Trophoblast cell (in vitro differentiated cells and primary cell): ENCODE measurements around the gene NCL.

Experiments used
- DNase-seq, 2 donors: peaks; one replicate each; pipeline ENCODE4 v3.0.0-alpha.2; 2016
- H2AFZ ChIP-seq: 2 replicates; pipeline ENCODE4 v1.6.1; 2013; ENCODE audit warnings: low read length, moderate library complexity, mild to moderate bottlenecking; ENCODE audit not compliant: insufficient read depth, poor library complexity
- H2AK5ac ChIP-seq: 2 replicates; pipeline ENCODE4 v1.6.1; 2013; ENCODE audit warnings: mild to moderate bottlenecking, low read length
- H2BK120ac ChIP-seq: 2 replicates; pipeline ENCODE4 v1.6.1; 2013; ENCODE audit warnings: low read length, mild to moderate bottlenecking, moderate library complexity; ENCODE audit not compliant: insufficient read depth, poor library complexity
- H2BK12ac ChIP-seq: 2 replicates; pipeline ENCODE4 v1.6.1; 2013; ENCODE audit warnings: mild to moderate bottlenecking, low read length, moderate library complexity
- H2BK5ac ChIP-seq: 2 replicates; pipeline ENCODE4 v1.6.1; 2013; ENCODE audit warnings: low read length, low read depth, moderate library complexity, mild to moderate bottlenecking; ENCODE audit not compliant: poor library complexity
- H3K14ac ChIP-seq: 2 replicates; pipeline ENCODE4 v1.6.1; 2013; ENCODE audit warnings: mild to moderate bottlenecking, low read length
- H3K18ac ChIP-seq: 2 replicates; pipeline ENCODE4 v1.6.1; 2013; ENCODE audit warnings: mild to moderate bottlenecking, low read length
- H3K23ac ChIP-seq: 2 replicates; pipeline ENCODE4 v1.6.1; 2013; ENCODE audit warnings: low read length
- H3K27ac ChIP-seq: 2 replicates; pipeline ENCODE4 v1.5.1; 2013; ENCODE audit warnings: low read depth, mild to moderate bottlenecking, inconsistent platforms, low read length, moderate library complexity
- H3K27me3 ChIP-seq: 2 replicates; pipeline ENCODE4 v1.6.1; 2013; ENCODE audit warnings: inconsistent platforms, mild to moderate bottlenecking, low read length, moderate library complexity; ENCODE audit not compliant: insufficient read depth
- H3K36me3 ChIP-seq, 2 experiments: 1 replicate in 1 of 2; 2 replicates in 1 of 2; pipeline ENCODE4 v1.6.1; 2013; ENCODE audit warnings: low read length in 2 of 2, mild to moderate bottlenecking in 2 of 2, moderate library complexity in 1 of 2; ENCODE audit not compliant: insufficient read depth in 2 of 2, control insufficient read depth in 1 of 2
- H3K4ac ChIP-seq: 2 replicates; pipeline ENCODE4 v1.6.1; 2013; ENCODE audit warnings: low read depth, mild to moderate bottlenecking, low read length, moderate library complexity
- H3K4me1 ChIP-seq, 2 experiments: 1 replicate in 1 of 2; 2 replicates in 1 of 2; pipeline ENCODE4 v1.6.1; 2013; ENCODE audit warnings: low read length in 2 of 2, mild to moderate bottlenecking in 2 of 2, moderate library complexity in 1 of 2; ENCODE audit not compliant: insufficient read depth in 2 of 2, control insufficient read depth in 1 of 2
- H3K4me2 ChIP-seq: 2 replicates; pipeline ENCODE4 v1.6.1; 2013; ENCODE audit warnings: inconsistent platforms, mild to moderate bottlenecking, low read length, moderate library complexity
- H3K4me3 ChIP-seq: 2 replicates; pipeline ENCODE4 v1.5.1; 2013; ENCODE audit warnings: mild to moderate bottlenecking, low read depth, low read length, inconsistent platforms
- H3K79me1 ChIP-seq: one replicate; pipeline ENCODE4 v1.6.1; 2013; ENCODE audit warnings: low read length
- H3K79me2 ChIP-seq: 2 replicates; pipeline ENCODE4 v1.6.1; 2013; ENCODE audit warnings: low read length, mild to moderate bottlenecking; ENCODE audit not compliant: control insufficient read depth, insufficient read depth, poor library complexity
- H3K9ac ChIP-seq: 2 replicates; pipeline ENCODE4 v1.6.1; 2013; ENCODE audit warnings: mild to moderate bottlenecking, low read length
- H3K9me3 ChIP-seq: 2 replicates; pipeline ENCODE4 v1.6.1; 2013; ENCODE audit warnings: low read depth, mild to moderate bottlenecking, control low read depth, inconsistent platforms, low read length; ENCODE audit not compliant: insufficient read depth
- H4K12ac ChIP-seq: 2 replicates; pipeline ENCODE4 v1.6.1; 2013; ENCODE audit warnings: low read depth, mild to moderate bottlenecking, low read length, moderate library complexity
- H4K8ac ChIP-seq: 2 replicates; pipeline ENCODE4 v1.6.1; 2013; ENCODE audit warnings: low read depth, mild to moderate bottlenecking, low read length, moderate library complexity
- H4K91ac ChIP-seq: one replicate; pipeline ENCODE4 v1.6.1; 2013; ENCODE audit warnings: low read depth, mild to moderate bottlenecking, low read length, moderate library complexity
- WGBS: extraction: QIAGEN DNeasy Blood & Tissue Kit; methylation state at CpG from one replicate; pipeline ENCODE4 v1.1.7; 2013; ENCODE audit warnings: missing lambda C conversion rate; ENCODE audit not compliant: insufficient read length, insufficient coverage; ENCODE audit errors: extremely low coverage; 5-methylcytosine and 5-hydroxymethylcytosine counted together

Gene NCL

GRCh38 chr2:231411831-231412617 lies 52.3 kb downstream of the NCL start:
- Histone ChIP-seq H3K9ac (peak overlapping the region; percentile 71), H3K36me3 (no peaks in the 10 kb centered on the region), H2BK12ac (peak overlapping the region; percentile 74), H3K79me1 (peaks cover 5% of the 10 kb centered on the region), H4K12ac (peak overlapping the region; percentile 13), H3K4me1 (peaks cover 4 to 11% of the 10 kb centered on the region in 2 experiments), H3K79me2 (no peaks in the 10 kb centered on the region), H3K23ac (no peak overlapping the region), H3K18ac (peak overlapping the region; percentile 74), H4K91ac (peak overlapping the region; percentile 93), H3K4me3 (peak overlapping the region; percentile 82), H2AFZ (peak overlapping the region; percentile 77), H3K27me3 (no peaks in the 10 kb centered on the region), H3K4ac (peak overlapping the region; percentile 46), H2AK5ac (no peak overlapping the region), H2BK5ac (peak overlapping the region; percentile 67), H4K8ac (peak overlapping the region; percentile 76), H3K4me2 (peak overlapping the region; percentile 86), H3K14ac (peak overlapping the region; percentile 87), H3K9me3 (peaks cover 3% of the 10 kb centered on the region), H3K27ac (peak overlapping the region; percentile 72), H2BK120ac (peak overlapping the region; percentile 85)
- WGBS, result no CpG with 5 or more reads among the region's 67 CpGs
- DNase-seq, result peak; percentile 81 to 89

- Histone ChIP-seq H2AFZ (no peak overlapping the region), H3K79me2 (no peaks in the 10 kb centered on the region), H2AK5ac (no peak overlapping the region), H3K4me3 (no peak overlapping the region), H3K18ac (no peak overlapping the region), H3K14ac (no peak overlapping the region), H2BK5ac (no peak overlapping the region), H2BK12ac (no peak overlapping the region), H4K91ac (no peak overlapping the region), H3K4me1 (peaks cover 4 to 11% of the 10 kb centered on the region in 2 experiments), H3K79me1 (peaks cover 5% of the 10 kb centered on the region), H3K36me3 (no peaks in the 10 kb centered on the region), H3K9me3 (peaks cover 3% of the 10 kb centered on the region), H3K4me2 (no peak overlapping the region), H3K27me3 (no peaks in the 10 kb centered on the region), H3K4ac (no peak overlapping the region), H4K12ac (no peak overlapping the region), H3K27ac (no peak overlapping the region), H3K23ac (no peak overlapping the region), H4K8ac (no peak overlapping the region), H2BK120ac (no peak overlapping the region), H3K9ac (no peak overlapping the region)
- no peak for DNase-seq
- no CpG with 5 or more reads among the region's 3 CpGs for WGBS
Observed at GRCh38 chr2:231411237-231411636, 53.0 kb downstream of the NCL start.

DNA sequence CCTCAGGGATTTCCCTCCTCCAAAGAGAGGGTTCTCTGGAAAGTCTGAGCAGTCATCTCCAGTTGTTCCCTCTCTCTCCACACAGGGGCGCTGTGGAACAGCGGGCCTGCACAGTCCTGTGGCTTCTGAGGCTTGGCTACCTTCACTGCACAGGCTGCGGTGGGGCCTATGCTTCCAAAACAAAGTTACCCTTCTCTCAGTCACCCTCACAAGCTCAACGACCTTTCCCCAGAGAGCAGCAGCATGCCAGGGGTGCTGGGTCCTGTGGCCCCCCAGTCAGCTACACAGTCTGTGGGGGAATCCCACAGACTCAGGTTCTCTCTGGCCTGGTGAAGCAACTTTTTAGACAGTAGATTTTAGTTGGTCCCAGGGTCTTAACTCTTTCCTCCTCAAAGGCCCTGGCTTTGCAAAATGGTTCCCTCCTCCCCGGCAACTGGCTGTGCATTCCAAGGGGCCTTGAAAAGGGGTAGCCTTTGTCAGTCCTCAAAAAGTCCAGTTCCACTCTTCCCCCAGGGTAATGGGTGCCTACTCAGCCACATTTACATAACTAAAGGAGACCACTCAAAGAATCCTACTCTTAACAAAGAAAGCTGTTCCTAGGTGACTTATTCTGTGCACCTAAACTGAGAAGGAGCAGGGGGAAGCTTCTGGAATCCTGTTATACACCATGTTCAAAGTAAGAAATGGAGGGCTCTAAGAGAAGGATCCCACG lies 53.8 kb downstream of the NCL start:
- H3K9ac ChIP-seq, result no peak overlapping the region
- no peak overlapping the region for H4K8ac ChIP-seq
- no peak overlapping the region for H4K12ac ChIP-seq
- no CpG with 5 or more reads among the region's 6 CpGs for WGBS
- no peak overlapping the region for H2BK120ac ChIP-seq
- H3K4me3 ChIP-seq, result no peak overlapping the region
- H3K9me3 ChIP-seq, result peaks cover 3% of the 10 kb centered on the region
- H3K36me3 ChIP-seq, result no peaks in the 10 kb centered on the region
- H3K79me2 ChIP-seq, result no peaks in the 10 kb centered on the region
- H3K27ac ChIP-seq, result no peak overlapping the region
- H2AFZ ChIP-seq, result no peak overlapping the region
- peaks cover 4 to 11% of the 10 kb centered on the region in 2 experiments for H3K4me1 ChIP-seq
- H4K91ac ChIP-seq, result no peak overlapping the region
- H2BK5ac ChIP-seq, result no peak overlapping the region
- no peak for DNase-seq
- no peak overlapping the region for H2AK5ac ChIP-seq
- H3K14ac ChIP-seq, result no peak overlapping the region
- H3K27me3 ChIP-seq, result no peaks in the 10 kb centered on the region
- no peak overlapping the region for H3K4ac ChIP-seq
- H3K18ac ChIP-seq, result no peak overlapping the region
- H2BK12ac ChIP-seq, result no peak overlapping the region
- H3K4me2 ChIP-seq, result no peak overlapping the region
- H3K23ac ChIP-seq, result no peak overlapping the region
- peaks cover 5% of the 10 kb centered on the region for H3K79me1 ChIP-seq

GRCh38 chr2:231409776-231410175 lies 54.5 kb downstream of the NCL start:
- WGBS, result no CpG with 5 or more reads among the region's 5 CpGs
- H3K27ac ChIP-seq, result no peak overlapping the region
- no peak overlapping the region for H4K91ac ChIP-seq
- H2BK5ac ChIP-seq, result no peak overlapping the region
- no peak overlapping the region for H3K18ac ChIP-seq
- H3K4me2 ChIP-seq, result no peak overlapping the region
- H3K36me3 ChIP-seq, result no peaks in the 10 kb centered on the region
- H2AFZ ChIP-seq, result no peak overlapping the region
- no peak overlapping the region for H3K4me3 ChIP-seq
- H3K27me3 ChIP-seq, result no peaks in the 10 kb centered on the region
- H2AK5ac ChIP-seq, result no peak overlapping the region
- no peak overlapping the region for H3K9ac ChIP-seq
- H4K8ac ChIP-seq, result no peak overlapping the region
- H2BK12ac ChIP-seq, result no peak overlapping the region
- H3K79me2 ChIP-seq, result no peaks in the 10 kb centered on the region
- DNase-seq, result no peak
- peaks cover 4 to 13% of the 10 kb centered on the region in 2 experiments for H3K4me1 ChIP-seq
- H3K4ac ChIP-seq, result no peak overlapping the region
- no peak overlapping the region for H2BK120ac ChIP-seq
- H3K79me1 ChIP-seq, result peaks cover 5% of the 10 kb centered on the region
- no peak overlapping the region for H3K14ac ChIP-seq
- no peak overlapping the region for H3K23ac ChIP-seq
- peaks cover 3% of the 10 kb centered on the region for H3K9me3 ChIP-seq
- H4K12ac ChIP-seq, result no peak overlapping the region
